A549 treated with DMSO at 1 μM for 4 hours (cell line): ENCODE measurements around the gene LIG3. TPM values are rescaled to one million over a fixed set of nuclear protein-coding genes. Genes with fewer than 3 reads are reported as not detected.

ENCODE experiments used
- total RNA-seq: library from RNA; stranded (reverse); fragments of 200-300 nt; extraction: Qiagen RNA extraction; gene quantifications from 5 replicates; pipeline ENCODE4 v1.2.3, GENCODE V29; 2022; ENCODE audit warnings: low read depth

Gene LIG3
- total RNA-seq, result 17.1 to 22.1 TPM (median 18.5 TPM) in 5 replicates

GRCh38 chr17:34980353-34980680, at the start of gene LIG3:
Gene LIG3 (plus strand): TSS chr17:34980512. CDS start chr17:34983006, 2,494 bp downstream.

GRCh38 chr17:34961093-34961911, 19.0 kb upstream of the LIG3 start, which contains the start of the genes CCT6B and ZNF830:
Gene CCT6B (minus strand): TSS chr17:34961460. CDS start chr17:34961393, 67 bp downstream.
Gene ZNF830 (plus strand): TSS chr17:34961540. CDS start chr17:34961567, 27 bp downstream.

Other genes starting within 250 kb of the LIG3 start
- 1.0 to 3.2 TPM (median 1.6 TPM) in 5 replicates for gene CCT6B, start 19.1 kb upstream of the LIG3 start, total RNA-seq
- gene ZNF830, start 19.0 kb upstream of the LIG3 start, total RNA-seq, result 13.7 to 16.7 TPM (median 15.2 TPM) in 5 replicates
- 50.6 to 59.8 TPM (median 57.8 TPM) in 5 replicates for gene RFFL, start 83.2 kb downstream of the LIG3 start, total RNA-seq
- 23.2 to 30.6 TPM (median 28.4 TPM) in 5 replicates for gene RAD51D, start 139.3 kb downstream of the LIG3 start, total RNA-seq
- 0.07 to 0.09 TPM in 2 of 5 replicates, not detected in the others for gene FNDC8, start 141.1 kb downstream of the LIG3 start, total RNA-seq
- 38.1 to 42.6 TPM (median 39.4 TPM) in 5 replicates for gene NLE1, start 161.8 kb downstream of the LIG3 start, total RNA-seq
- gene UNC45B, start 167.3 kb downstream of the LIG3 start, total RNA-seq, result not detected in 5 replicates
- gene SLC35G3, start 213.9 kb downstream of the LIG3 start, total RNA-seq, result not detected in 5 replicates